Skeletal muscle cell (primary cell): ENCODE measurements around the gene IL18BP.

Experiments used
- DNase-seq: peaks from one replicate; pipeline ENCODE4 v3.0.0-alpha.2; 2010; ENCODE audit warnings: low read depth
- H3K4me3 ChIP-seq: 2 replicates; pipeline ENCODE4 v1.5.1; 2011; ENCODE audit warnings: low read depth, mild to moderate bottlenecking, control low read depth, low read length, moderate library complexity

Gene IL18BP

GRCh38 chr11:72008728-72009127 lies 10.0 kb downstream of the IL18BP start:
- no peak overlapping the region for H3K4me3 ChIP-seq
- DNase-seq: no peak

- H3K4me3 ChIP-seq: no peak overlapping the region
- DNase-seq: no peak
Measured at GRCh38 chr11:72009156-72009555, 10.4 kb downstream of the IL18BP start.

- no peak for DNase-seq
- no peak overlapping the region for H3K4me3 ChIP-seq
Measured at GRCh38 chr11:72010529-72011233, 12.0 kb downstream of the IL18BP start.

- H3K4me3 ChIP-seq: no peak overlapping the region
- DNase-seq: no peak
Measured at GRCh38 chr11:72012091-72012630, 13.5 kb downstream of the IL18BP start.

DNA sequence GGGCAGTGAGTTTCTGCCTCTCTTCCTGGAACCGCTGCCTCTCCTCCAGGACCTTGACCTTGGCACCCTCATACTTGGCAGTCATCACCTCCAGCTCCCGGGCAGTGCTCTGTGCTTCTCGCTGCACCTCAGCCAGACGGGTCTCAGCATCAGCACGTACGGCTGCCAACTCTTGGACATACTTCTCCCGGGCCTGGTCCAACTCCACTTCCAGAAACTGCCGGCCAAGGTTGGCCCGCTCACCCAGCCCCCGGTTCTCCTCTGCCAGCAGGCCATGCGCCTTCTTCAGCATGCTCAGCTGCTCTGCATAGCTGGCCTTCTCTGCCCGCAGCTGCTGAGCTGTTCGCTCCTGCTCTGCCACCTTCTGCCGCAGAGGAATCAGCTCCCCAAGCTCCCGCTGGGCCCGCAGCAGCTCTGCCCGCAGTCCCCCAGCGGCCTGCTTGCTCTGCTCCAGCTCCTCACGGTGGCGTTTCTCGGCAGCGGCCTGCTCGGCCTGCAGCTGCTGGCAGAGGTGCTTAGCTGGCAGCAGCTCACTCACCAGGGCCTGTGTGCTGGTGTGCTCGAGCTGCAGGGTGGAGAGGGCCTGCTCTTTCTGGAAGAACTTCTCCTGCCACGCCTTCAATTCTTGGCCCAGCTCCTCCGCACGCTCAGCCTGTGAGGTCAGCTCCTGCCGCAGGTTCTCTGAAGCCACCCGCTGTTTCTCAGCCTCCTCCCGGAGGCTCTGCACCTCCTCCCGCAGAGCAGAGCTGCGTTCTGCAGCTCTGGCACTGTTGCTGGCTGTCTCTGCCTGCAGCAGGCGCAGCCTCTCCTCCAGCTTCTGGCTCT lies 14.4 kb downstream of the IL18BP start:
- DNase-seq: no peak
- no peak overlapping the region for H3K4me3 ChIP-seq

- H3K4me3 ChIP-seq: no peak overlapping the region
- DNase-seq: no peak
Measured at GRCh38 chr11:72013765-72014711, 15.3 kb downstream of the IL18BP start.

GRCh38 chr11:72014761-72015320 lies 16.1 kb downstream of the IL18BP start:
- H3K4me3 ChIP-seq: no peak overlapping the region
- no peak for DNase-seq

DNA sequence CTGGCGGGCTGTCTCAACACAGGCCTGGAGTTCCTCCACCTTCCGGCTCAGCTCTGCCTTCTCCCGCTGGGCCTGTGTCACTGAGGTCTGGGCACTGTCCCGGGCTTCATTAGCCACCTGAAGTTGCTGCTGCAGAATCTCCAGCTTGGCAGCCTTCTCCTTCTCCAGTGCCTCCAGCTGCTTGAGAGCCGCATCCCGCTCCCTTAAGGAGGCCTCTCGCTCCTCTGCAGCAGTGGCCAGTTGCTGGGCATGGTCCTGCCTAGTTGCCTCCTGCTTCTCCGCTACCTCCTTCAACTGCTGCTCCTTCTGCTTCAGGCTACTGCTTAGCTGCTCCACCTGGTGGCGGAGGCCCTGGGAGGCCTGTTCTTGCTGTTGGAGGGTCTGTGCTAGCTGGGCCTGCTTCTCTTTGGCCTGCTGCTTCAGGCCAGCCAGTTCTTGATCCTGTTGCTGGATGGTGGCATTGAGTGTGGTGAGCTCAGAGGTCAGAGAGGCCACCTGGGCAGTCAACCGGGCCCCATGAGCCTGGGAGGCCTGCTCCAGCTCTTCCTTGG lies 16.9 kb downstream of the IL18BP start:
- no peak for DNase-seq
- no peak overlapping the region for H3K4me3 ChIP-seq

GRCh38 chr11:72018171-72018570 lies 19.5 kb downstream of the IL18BP start:
- DNase-seq: no peak

DNA sequence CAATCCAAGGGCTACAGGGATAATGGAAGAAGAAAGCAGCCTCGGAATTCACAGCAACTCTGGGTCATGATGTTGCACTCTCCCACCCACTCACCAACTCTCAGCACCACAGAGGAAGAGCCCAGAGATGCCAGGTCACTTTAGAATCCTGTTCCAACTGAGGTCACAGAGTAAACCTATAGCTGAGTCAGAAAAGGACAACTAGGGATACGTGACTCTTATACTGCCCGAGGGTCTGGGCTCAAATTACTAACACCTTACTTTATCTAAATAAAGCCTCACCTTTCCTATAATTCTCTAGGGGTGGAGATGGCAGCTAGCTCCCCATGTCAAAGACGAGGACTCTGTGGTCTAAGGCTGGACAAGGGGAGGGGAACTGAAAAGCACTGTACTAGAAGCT lies 24.6 kb downstream of the IL18BP start:
- no peak for DNase-seq
- H3K4me3 ChIP-seq: no peak overlapping the region

More at GRCh38 chr11:72018171-72018570, 19.5 kb downstream of the IL18BP start:
- H3K4me3 ChIP-seq: no peak overlapping the region

- H3K4me3 ChIP-seq: no peak overlapping the region
- no peak for DNase-seq
Measured at GRCh38 chr11:72024069-72024754, 25.5 kb downstream of the IL18BP start.

DNA sequence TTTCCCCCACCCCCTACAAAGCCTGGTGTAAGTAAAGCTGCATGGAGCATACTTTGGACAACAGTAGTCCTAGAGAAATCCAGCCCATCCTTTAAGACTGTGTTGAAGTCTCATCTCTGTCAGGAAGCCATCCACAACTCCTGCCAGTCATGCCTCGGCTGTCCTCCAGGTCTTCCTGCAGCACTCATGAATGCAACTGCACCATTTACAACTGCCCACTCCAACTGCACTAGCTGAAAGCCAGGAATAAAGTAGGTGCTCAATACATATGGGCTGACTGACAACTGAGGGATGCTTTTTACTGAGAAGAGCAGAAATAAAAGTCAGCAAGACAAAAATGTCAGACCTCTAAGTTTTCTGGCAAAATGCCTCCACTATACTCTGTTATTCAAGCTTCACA lies 27.4 kb downstream of the IL18BP start:
- no peak for DNase-seq
- no peak overlapping the region for H3K4me3 ChIP-seq

- DNase-seq: no peak
- H3K4me3 ChIP-seq: no peak overlapping the region
Measured at GRCh38 chr11:72030472-72031045, 31.9 kb downstream of the IL18BP start.

GRCh38 chr11:72036687-72037086 lies 38.0 kb downstream of the IL18BP start:
- no peak for DNase-seq
- H3K4me3 ChIP-seq: no peak overlapping the region

DNA sequence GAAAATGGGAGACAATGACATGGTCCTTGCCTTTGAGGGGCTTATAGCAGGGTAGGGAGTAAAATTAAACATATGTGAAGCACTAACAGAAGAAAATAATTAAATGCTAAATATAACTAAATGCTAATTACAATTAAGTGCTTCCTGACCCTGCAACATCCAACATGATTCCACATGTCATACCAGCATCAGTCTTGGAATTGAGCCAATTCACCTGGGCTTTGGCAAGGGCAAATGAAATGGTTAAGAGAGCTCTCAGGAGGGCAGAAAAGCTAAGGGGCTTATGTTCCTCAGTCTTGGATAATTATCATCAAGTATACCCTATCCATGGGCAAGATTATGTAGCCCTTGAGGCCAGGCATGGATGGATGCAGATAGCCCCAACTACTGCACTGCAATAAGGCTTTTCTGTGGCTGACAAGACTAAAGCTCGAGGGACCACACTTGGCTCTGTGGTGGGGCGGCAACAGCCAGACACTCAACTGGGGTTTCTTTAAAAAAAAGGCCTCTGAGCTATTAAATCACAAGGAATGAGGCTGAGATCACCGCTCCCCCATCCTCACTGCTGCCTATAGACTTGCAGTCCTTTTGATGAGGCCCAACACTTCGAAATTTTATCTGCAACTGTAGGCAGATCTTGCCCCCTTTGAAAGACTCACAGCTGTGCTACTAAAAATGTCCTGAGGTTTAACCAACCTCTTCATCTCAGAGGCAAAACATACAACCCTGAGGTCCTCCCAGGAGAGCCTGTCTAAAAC lies 39.0 kb downstream of the IL18BP start:
- peak; percentile 19 for DNase-seq
- peak overlapping the region; percentile 66 for H3K4me3 ChIP-seq

DNA sequence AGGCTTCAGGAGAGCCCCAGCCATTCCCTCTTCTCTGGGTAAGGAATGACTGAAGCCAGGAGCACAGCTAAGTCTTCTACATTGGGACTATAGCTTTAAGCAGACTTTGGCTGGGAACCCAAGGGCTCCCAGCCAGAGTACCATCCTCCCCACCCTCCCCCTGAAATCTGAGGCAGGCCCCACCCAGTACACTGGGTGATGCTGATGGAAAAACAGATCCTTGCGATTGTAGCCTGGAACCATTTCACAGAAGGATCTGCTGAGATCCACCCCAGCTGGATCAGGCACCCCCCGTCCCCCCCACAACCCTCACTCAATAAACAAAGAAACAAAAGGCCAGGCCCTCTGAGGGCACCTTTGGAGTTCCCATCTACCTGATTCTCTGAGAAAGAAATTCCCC lies 39.8 kb downstream of the IL18BP start:
- peak; percentile 54 for DNase-seq
- peak overlapping the region; percentile 66 for H3K4me3 ChIP-seq

GRCh38 chr11:72039031-72039855 lies 40.5 kb downstream of the IL18BP start:
- peak overlapping the region; percentile 66 for H3K4me3 ChIP-seq
- no peak for DNase-seq
